ENCODE measurements around the gene MZT2B. TPM values are rescaled to one million over a fixed set of nuclear protein-coding genes. Genes with fewer than 3 reads are reported as not detected.
"Not testable (repeated sequence)": the region's sequence is repeated elsewhere in the genome, so short reads cannot be mapped to it uniquely, and the experiment has no call there.

Gene MZT2B
- total RNA-seq, 2 donors from 2014 or later = 207 to 259 TPM

DNA sequence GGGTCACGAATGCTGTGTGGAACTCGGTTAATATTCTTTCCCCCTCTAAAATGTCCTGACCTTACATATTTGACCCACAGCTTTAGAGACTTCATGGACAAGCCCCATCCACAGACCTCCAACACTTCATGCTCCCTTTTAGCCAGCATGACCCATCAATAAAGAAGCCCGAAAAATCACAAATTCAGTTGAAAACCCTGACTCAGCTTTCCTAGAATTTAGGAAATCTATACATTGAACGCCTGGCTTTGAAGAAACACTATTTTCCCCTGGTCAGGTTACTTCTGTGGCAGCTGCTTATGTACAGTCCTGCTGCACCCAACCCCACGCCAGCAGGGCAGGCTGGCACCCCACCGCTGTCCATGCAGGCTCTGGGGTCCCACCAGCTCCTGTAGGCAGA, 9.3 kb downstream of the MZT2B start:
- intact Hi-C loops (cut with DNase I) = not testable (repeated sequence)

DNA sequence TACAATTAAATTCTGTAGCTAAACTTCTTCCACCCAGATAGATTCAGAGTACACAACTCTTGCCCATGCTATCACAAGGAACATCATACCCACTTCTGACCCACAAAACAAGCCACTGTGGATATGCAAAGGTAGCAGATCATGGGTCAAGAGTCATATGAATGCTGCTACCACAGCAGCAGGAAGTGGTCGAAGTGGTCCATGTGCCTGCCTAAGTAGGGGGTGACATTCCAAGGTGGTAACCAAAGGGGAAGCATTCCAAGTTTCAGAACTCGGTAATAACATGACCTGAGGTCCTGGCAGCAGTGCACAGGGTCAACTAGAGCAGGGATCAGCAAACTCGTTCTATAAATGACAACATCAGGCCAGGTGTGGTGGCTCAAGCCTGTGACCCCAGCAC, 10.4 kb downstream of the MZT2B start:
- intact Hi-C loops (cut with DNase I); DNase-seq; ATAC-seq: not testable (repeated sequence)

More for the DNA sequence above, 9.3 kb downstream of the MZT2B start:
- not testable (repeated sequence) for DNase-seq, ATAC-seq

DNA sequence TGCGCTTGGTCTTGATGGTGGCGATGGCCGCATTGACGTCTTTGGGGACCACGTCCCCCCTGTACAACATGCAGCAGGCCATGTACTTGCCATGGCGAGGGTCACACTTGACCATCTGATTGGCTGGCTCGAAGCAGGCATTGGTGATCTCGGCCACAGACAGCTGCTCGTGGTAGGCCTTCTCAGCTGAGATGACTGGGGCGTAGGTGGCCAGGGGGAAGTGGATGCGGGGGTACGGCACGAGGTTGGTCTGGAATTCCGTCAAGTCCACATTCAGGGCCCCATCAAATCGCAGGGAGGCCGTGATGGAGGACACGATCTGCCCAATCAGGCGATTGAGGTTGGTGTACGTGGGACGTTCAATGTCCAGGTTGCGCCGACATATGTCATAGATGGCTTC, 11.8 kb downstream of the MZT2B start:
- DNase-seq; ATAC-seq; intact Hi-C loops (cut with DNase I): not testable (repeated sequence)

- peak; percentile 14 to 68 for ATAC-seq
- DNase-seq; intact Hi-C loops (cut with DNase I): not testable (repeated sequence)
Measured at GRCh38 chr2:130195089-130195635, 13.1 kb downstream of the MZT2B start.

- DNase-seq; intact Hi-C loops (cut with DNase I): not testable (repeated sequence)
- ATAC-seq = peak; percentile 87 to 94
Measured at GRCh38 chr2:130196052-130196451, 14.0 kb downstream of the MZT2B start.

GRCh38 chr2:130198343-130198742, 16.3 kb downstream of the MZT2B start, which contains the start of gene TUBA3E:
TSS of gene TUBA3E (minus strand) at chr2:130198439. CDS start at chr2:130198360, 79 bp downstream.
- no peak for ATAC-seq
- DNase-seq = no peak
- intact Hi-C loops (cut with DNase I) = no loop called here

GRCh38 chr2:130202518-130202917, 20.5 kb downstream of the MZT2B start:
- intact Hi-C loops (cut with DNase I); DNase-seq: not testable (repeated sequence)
- ATAC-seq = peak; percentile 68 to 80

DNA sequence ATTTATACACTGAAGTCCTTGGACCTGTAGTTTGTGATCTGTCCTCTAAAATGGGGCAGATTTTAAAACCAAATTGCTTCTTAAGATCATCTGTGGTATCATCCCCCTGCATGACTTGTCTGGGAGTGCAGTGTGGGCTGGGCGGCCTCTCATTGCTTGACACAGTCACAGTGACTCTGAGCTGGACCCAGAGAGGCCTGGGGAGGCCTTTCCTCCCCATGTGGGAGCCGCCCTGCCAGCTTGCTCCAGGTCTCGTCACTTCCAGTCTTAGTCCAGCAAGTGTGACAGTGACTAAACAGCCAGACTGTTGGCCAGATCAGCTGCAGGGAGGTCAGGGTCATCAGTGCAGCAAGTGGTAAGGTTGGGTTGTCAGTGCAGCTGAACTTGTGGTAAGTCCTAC, 21.1 kb downstream of the MZT2B start:
- intact Hi-C loops (cut with DNase I); DNase-seq: not testable (repeated sequence)
- peak in 1 of 2 donors; percentile 61 for ATAC-seq

DNA sequence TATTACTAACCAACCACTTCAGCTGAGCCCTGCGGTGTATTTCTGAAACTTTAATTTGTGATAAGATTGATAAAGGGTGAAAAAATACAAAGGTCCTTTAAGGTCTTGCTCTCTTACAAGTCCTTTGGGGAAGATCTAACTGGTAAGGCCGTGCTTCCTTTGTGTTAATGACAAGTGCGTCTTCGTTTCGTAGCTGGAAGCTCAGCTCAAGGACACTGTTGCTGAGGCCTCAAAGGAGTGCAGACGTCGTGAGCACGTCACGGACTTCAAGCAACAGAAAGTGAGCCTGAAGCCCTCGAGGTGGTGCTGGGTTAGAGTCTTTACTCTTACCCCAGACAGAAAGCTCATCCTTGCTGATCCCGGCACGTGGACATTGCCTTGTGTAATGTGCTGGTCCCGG, 25.0 kb downstream of the MZT2B start:
- intact Hi-C loops (cut with DNase I); ATAC-seq; DNase-seq: not testable (repeated sequence)

DNA sequence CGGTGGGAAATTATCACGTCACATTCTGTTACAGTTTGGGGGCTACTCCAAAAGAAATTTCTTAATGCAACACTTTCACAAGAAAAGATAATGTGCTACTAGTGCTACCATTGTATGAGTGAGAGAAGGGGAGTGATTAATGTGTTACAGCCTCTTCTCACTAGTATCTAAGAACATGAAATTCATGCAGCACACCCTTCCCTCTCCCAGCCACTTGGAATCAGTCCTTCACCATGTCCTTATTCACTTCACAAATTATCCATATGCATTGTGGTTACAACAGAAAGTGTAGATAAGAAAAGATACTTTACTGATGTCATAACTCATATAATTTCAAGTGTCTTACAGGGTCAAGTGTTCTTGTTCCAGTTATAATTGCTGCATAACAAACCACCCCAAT, 37.1 kb downstream of the MZT2B start:
- ATAC-seq; DNase-seq; intact Hi-C loops (cut with DNase I): not testable (repeated sequence)

DNA sequence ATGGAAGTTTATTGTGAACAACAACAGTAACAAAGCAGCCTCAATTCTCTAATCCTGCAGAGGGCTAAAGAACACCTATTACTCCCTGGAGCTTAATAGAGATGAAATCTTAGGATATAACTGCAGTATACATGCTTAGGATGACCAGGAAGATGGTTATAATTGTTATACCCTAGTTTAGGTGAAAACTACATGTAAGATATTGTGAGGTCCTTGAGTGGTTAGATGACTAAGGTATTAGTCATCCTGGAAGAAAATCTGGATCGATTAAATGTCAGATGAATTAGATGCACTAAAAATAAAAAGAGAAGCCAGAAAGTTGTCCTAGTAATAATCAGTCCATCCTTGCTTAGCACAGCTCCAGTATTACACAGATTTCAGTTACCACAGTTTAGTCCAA, 38.4 kb downstream of the MZT2B start:
- ATAC-seq; intact Hi-C loops (cut with DNase I); DNase-seq: not testable (repeated sequence)

GRCh38 chr2:130222523-130222922, 40.5 kb downstream of the MZT2B start:
- DNase-seq; intact Hi-C loops (cut with DNase I); ATAC-seq: not testable (repeated sequence)

- DNase-seq; ATAC-seq; intact Hi-C loops (cut with DNase I): not testable (repeated sequence)
Measured at GRCh38 chr2:130228005-130228404, 45.9 kb downstream of the MZT2B start.

GRCh38 chr2:130228467-130229160, 46.6 kb downstream of the MZT2B start:
- ATAC-seq = peak in 1 of 2 donors; percentile 8
- DNase-seq; intact Hi-C loops (cut with DNase I): not testable (repeated sequence)

- ATAC-seq (peak; percentile 89 to 95), DNase-seq (peak; percentile 32)
- intact Hi-C loops (cut with DNase I) = not testable (repeated sequence)
Measured at GRCh38 chr2:130229161-130229510, 47.1 kb downstream of the MZT2B start.

DNA sequence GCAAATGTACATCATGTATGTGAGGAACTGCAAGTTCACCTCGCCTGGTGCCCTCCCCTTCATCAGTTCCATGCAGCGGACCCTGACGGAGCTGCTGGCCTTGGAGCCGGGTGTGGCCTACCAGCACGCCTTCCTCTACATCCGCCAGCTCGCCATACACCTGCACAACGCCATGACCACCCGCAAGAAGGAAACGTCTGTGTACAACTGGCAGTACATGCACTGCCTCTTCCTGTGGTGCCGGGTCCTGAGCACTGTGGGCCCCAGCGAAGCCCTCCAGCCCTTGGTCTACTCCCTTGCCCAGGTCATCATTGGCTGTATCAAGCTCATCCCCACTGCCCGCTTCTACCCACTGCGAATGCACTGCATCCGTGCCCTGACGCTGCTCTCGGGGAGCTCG, 48.3 kb downstream of the MZT2B start:
- ATAC-seq = not testable (repeated sequence)

GRCh38 chr2:130230907-130231306, 48.8 kb downstream of the MZT2B start:
- intact Hi-C loops (cut with DNase I); ATAC-seq; DNase-seq: not testable (repeated sequence)

More for the DNA sequence above, 48.3 kb downstream of the MZT2B start:
- DNase-seq; intact Hi-C loops (cut with DNase I): not testable (repeated sequence)

GRCh38 chr2:130231656-130232055, 49.6 kb downstream of the MZT2B start:
- intact Hi-C loops (cut with DNase I) = no loop called here
- DNase-seq = no peak
- no peak for ATAC-seq

DNA sequence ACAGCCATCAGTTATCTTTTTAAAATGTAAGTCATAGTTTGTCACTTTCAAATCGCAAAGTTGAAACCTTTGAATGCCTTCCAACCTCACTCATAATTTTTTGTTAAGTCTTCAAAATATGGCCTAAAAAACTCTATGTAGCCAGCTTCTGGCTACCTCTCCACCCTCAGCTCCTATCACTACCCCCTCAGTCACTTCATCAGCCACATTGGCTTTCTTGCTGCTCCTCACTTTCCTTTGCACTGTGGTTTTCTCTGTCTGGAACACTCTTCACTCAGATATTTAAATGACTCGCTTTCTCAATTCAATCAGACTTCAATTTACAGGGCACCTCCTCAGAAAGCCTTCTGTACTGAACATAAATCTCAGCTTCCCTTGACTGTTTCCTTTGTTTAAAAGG, 51.0 kb downstream of the MZT2B start:
- ATAC-seq; intact Hi-C loops (cut with DNase I); DNase-seq: not testable (repeated sequence)

GRCh38 chr2:130239581-130239980, 57.5 kb downstream of the MZT2B start:
- ATAC-seq; intact Hi-C loops (cut with DNase I); DNase-seq: not testable (repeated sequence)

Data from left cardiac atrium (tissue), 4 donors.